Raji (cell line): ENCODE data around the gene FAM20C.

Experiments
- POLR2A ChIP-seq: IDR thresholded peaks from 2 replicates; pipeline ENCODE4 v1.6.1; 2011; ENCODE audit warnings: low read depth, low read length, control low read depth; ENCODE audit not compliant: insufficient read depth

The FAM20C gene

DNA sequence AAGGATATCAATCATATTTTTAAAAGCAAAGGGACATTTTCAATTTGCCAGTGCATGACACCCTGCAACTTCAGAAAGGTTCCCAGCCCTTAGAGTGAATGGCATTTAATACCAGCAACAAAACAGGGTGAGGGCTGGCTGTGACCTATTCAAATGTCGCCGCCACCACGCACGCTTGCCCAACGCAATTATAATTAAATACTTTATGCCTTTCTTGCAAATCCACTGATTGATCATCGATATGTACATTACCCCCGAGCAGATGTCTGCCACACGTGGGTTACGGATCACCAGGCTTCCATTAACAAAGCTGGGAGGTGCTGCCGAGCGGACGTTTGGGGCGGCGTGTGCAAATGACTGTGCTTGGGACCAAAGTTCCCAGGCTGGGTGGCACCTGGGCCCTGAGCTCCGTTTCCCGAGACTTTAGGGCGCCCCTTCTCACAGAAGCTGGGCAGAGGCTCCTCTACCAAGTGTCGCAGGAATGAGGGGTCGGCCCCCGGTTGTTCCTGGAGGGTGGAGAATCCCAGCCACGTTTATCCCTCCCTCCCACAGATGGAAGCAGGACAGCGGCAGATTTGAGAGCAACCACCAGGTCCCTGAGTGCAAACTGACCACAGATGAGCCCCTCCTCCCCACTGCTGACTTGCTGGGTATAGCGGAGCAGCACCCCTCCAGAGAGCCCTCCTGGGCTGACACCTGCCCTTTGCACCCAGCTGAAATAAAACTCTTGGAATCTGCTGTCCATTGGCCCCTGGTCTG is 101.5 kb downstream of the FAM20C start:
- TF ChIP-seq POLR2A, result no peak

DNA sequence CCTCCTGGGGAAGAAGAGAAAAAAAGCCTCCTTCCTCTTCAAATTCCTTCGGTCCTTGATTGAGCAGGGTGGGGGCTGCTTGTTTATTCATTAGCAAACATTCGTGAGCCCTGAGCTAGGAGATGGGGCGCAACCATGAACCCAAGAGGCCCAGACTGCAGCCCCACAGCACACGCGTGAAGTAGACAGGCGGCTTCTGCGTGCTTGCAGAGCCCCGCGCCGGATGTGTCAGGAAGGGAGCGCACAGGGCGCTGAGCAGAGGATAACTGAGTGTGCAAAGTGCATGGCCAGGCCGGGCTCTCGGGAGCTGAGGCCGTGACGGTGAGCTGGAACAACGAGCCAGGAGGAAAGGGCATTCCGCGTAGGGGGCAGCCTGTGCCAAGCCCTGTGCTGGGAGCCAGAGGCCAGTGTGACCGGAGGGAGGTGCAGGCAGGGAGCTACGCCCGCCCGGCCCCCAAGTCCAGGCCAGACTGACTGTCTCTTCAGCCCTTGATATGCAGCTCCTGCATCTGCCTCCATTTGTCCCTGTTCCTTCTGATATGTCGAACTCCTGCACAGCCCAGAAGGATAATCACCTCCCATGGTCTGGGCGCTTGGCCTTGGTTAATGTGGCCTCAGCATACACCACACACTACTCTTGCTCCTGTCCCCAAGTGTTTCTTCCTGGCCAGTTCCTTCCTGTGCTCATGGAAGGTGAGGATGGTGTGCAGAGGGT is 102.2 kb downstream of the FAM20C start:
- TF ChIP-seq POLR2A, result no peak

DNA sequence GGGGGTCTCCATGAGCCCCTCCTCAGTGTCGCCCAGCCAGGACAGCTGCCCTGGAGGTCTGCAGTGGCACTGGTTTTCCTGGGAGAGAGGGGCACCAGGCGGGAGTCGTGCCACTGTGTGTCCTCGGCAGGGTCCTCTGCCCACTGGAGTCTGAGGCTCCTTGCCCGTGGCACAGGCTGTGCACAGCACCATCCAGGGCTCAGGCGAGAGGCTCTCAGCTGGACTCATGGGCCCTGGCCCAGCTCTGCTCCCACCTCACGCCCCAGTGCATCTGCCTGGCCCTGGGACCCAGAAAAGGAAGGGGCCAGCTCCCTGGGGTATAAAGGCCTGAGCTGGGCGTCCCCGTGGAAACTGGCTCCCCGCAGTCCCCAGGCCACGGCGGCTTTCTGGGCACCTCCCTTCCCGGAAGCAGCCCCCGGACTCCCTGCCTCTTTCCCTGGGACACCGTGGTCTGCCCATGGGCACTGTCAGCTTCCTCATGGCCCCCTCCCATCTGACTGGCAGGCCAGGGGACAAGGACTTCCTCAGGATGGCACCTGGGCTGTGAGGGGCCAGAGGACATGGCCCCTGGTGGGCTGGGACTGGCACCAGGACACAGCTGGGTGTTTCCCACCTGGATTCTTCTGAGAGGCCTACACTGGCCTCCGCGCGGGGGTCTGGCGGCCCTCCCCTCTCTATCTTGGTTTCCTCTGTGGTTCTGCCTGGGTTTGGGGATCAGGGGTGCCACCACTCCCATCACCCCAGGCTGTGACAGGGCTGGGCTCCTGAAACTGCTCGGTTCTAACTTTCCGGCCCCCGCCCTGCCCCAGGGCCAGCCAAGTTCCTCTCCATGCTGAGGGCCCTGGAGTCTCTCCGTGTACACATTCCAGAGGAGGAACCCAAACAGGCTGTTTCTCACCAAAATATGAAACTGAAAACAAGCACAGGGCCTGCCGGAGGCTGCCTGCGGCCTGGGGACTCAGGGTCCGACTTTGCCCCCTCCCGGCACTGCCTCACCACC is 103.1 kb downstream of the FAM20C start:
- no peak for TF ChIP-seq POLR2A

DNA sequence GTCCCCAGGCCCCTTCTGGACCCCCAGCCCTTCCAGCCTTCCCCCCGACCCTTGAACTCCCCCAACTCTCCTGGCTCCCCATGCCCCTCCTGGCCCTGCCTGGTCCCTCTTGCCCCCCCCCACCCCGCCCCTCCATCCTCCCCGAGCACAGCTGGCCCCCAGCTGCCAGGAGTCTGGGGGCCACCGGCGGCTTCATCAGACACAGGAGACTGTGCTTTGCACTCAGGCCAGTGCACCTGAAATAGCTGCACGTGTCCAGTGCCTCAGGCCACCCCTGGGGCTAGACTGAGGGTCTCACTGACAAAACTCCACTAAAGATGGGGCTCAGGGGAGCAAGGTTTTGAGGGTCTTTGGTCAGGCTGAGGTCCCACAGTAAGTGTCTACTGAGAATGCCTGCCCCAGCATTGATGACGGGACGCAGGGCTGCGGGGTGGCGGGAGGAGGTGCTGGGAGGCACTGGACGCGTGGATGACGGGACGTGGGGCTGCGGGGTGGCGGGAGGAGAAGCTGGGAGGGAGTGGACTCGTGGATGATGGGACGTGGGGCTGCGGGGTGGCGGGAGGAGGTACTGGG is 104.1 kb downstream of the FAM20C start:
- TF ChIP-seq POLR2A, result no peak

DNA sequence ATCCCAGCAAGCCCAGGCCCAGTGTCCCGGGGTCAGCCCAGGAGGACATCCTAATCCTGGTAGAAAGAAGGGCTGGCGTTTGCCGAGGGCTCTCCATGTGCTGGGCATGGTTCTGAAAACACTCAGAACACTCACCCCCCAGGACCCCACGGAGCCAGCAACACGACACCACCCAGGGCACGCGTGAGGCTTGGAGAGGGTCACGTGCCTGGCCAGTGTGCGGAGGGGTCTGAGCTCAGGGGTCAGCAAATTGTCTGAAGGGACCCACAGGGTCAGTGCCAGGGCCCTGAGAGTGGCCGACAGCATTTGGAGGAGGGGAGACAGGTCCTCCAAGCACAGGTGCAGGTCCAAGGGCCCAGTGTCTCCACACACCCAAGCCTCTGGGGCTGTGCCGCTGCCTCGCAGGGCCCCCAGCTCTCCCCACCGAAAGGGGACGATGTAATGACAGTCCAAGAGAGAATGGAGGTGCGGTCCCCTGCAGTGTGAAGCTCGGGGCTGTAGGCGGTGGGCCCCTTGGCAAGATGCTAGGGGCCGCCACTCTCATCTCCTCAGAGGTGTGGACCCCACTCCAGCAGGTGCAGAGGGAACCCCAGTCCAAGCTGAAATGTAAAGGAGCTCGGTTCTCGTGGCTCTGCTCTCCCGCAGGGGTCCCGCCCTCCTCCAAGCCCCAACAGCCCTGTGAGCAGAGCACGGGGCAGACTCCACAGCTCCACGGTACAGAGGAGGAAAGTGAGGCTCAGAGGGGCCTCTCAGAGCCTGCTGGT is 105.4 kb downstream of the FAM20C start:
- TF ChIP-seq POLR2A, result no peak

DNA sequence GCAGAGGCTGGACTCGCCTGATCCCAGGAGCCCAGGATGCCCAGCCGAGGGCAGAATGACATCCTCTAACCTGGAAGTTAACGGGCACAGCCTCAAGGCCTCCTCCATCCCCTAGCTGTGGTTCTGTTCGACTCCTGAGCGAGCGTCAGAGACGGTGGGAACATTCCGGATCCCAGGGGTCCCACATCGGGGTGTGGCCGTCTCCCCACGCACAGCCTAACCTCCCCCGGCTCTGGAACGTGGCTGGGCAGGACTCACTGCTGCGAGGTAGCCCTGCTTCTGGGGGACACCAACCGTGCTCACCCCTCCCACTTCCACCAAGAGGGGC is 106.0 kb downstream of the FAM20C start:
- TF ChIP-seq POLR2A, result no peak

DNA sequence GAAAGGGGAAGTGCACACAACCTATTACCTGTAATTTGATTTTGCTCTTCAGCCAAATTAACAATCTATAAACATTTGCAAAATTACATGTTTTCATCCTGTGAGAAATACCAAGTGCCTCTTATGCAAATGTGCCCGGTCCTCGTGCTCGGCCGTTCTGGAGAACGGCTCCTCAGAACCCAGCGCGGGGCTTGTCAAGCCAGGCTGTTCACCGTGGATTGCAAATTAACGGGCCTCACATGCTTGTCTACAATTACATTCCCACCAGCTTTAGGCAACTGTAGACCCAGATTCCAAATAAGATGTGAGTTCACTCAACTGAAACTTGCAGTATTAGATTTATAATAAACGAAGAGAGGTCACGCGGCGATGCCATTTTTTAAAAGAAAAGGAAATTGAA is 106.4 kb downstream of the FAM20C start:
- no peak for TF ChIP-seq POLR2A

DNA sequence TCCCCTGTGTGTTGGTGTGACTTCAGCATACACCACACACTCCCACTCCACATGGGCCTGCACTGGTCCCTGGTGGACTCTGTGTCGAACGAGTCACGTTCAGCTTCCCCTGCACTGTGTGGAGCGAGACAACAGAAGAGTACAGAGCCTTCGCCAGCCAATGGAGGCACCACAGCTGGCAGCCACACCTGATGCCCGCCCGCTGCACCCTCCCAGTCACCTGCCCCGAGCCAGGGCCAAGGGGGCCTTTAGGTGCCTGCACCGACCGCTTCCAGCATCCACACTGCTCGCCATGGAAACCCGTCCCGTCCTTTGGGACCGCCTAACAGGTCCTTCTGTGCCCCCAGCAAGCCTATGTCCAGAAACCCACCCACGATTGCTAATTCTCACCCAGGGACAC is 106.8 kb downstream of the FAM20C start:
- no peak for TF ChIP-seq POLR2A

DNA sequence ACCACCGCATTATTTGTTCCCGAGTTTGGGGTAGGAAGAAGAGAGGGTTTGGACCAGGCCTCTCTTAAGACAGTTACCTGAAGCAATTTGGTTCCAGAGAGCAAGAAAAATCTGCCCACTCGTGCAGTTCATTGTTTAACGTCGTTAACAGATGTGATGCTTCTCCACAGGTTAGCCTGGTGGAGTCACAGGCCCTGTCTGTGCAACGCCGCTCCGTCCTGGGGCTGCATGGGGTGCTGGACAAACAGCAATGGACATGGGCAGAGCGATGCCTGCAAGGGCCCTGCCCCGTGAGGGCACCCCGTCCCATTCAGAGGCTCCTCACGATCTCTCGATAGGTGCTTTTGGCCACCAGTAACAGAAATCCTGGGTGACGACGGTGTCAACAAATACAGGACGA is 107.3 kb downstream of the FAM20C start:
- TF ChIP-seq POLR2A, result no peak

DNA sequence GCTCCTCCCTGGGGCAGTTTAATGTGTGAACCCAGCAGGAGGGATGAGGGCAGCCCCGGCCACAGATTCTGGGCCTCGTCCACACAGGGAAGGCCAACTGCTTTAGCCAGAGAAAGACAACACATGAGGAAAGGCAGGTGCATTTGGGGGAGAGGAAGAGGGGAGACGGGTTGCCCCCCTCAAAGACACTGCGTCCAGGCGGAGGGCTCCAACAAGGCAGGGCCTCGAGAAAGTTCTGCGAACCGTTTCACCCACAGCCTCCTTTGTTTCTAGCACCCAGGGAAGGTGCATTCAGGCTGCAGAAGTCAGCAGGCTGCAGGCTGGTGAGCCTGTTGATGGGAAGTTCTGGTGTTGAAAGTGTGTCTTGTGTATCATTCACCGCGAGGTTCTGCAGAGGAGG is 107.7 kb downstream of the FAM20C start:
- TF ChIP-seq POLR2A, result no peak

DNA sequence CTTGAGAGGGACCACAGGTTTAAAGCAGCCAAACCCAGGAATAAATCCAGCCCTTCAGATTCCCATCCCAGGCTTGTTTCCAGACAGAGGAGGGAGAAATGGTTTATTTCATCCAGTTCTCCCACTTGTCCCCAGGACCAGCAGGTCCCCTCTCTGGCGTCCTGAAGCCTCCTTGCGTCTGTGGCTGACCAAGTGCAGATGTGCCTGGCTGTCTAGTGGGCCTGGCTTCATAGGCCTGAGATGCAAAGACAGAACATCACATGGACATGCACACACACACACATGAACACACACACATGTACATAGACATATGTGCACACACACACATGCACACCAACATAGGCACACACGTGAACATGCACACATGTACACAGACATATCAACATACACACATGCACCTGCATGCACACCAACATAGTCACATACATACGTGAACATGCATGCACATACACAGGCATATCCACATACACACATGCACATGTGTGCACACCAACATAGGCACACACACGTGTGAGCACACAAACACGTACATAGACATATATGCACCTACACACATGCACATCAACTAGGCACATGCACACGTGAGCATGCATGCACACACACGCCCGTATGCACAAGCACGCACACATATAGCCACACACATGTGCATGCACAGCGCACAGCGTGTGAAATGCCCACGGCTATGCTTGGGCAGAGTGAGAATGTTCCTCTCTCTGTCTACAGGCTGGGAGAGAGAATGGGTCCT is 108.3 kb downstream of the FAM20C start:
- TF ChIP-seq POLR2A, result no peak

DNA sequence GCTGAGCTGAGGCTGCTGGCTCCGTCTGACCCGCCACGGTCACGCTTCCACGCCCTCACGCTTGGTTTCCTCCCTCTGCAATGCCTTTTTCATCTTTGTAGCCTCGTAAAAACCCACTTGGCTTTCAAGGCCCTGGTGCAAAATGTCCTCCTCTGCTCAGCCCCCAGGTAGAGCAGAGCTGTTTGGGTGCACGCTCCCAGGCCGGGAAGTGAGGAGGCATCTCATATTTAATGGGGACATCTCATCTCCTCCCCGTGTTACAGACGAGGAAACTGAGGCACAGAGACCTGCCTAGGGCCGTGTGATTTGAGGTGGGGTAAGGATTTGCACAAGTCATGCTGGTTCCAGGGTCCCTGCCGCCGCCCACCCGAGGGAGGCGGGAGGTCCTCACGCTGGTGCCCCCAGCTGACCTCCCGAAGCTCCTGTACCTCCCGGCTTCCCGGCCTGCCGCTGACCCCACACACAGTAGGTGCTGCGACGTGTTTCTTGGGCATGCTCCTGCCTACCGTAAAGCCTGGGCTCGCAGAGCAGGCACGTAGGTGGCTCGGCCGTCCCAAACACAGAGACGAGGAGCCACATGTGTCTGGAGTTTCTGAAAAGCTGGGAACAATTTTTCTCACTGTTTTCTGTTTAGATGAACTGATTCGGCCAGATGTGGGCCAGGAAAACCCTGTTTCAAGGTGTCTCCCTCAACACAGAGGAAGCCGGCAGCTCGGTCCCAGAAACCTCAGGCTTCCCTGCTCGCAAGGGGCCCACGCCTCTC is 109.1 kb downstream of the FAM20C start:
- no peak for TF ChIP-seq POLR2A

DNA sequence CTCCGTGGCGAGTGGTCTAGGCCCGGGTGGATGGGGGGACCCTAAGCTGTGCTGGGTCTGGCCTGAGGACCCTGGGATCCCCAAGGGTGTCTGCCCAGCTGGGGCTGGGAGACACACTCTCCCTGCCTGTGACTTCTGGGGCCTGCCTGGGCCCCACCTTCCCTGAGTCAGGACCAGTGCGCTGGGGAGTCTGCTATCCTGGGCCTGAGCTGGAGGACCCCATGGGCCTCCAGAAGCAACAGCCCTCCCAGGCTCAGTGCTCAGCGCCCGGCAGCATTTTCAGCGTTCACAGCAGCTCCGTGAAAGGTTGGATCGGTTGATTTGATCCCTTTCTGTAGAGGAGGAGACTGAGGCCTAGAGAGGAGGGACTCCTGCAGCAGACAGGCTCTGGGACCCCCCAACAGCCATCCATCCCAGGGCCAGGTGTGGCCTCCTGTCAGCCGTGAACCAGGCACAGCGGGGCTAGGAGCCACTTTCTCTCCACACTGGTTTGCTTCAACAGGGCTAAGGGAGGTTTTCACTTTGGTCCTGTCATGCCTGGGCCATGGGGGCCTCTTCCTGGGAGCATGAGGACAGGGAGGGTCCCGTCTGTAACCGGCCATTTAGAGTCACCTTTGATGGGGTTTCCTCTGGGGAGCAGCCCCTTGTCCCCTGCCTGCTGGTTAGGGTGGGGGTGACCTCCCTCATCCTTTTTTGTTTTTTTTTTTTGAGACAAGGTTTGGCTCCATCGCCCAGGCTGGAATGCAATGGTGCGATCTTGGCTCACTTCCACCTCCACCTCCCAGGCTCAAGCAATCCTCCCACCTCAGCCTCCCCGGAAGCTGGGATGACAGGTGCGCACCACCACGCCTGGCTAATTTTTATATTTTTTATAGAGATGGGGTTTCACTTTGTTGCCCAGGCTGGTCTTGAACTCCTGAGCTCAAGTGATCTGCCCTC is 110.0 kb downstream of the FAM20C start:
- no peak for TF ChIP-seq POLR2A
